Loucy (cell line): ENCODE measurements around the gene ZNF735.
"Not testable (repeated sequence)": the region's sequence is repeated elsewhere in the genome, so short reads cannot be mapped to it uniquely, and the experiment has no call there.

Source experiments
- EZH2phosphoT487 ChIP-seq: fragments of 200-600 bp; IDR thresholded peaks from 2 replicates; pipeline ENCODE4 v1.6.1; 2018; ENCODE audit warnings: antibody characterized with exemption, mild to moderate bottlenecking, moderate library complexity, borderline replicate concordance
- TF ChIP-seq, protein P1 (sequence below): fragments of 200-600 bp; sonication (generic); conservative IDR thresholded peaks from 2 replicates; pipeline ENCODE4 v1.5.1; 2014; ENCODE audit warnings: mild to moderate bottlenecking, antibody characterized with exemption, low read length

DNA sequence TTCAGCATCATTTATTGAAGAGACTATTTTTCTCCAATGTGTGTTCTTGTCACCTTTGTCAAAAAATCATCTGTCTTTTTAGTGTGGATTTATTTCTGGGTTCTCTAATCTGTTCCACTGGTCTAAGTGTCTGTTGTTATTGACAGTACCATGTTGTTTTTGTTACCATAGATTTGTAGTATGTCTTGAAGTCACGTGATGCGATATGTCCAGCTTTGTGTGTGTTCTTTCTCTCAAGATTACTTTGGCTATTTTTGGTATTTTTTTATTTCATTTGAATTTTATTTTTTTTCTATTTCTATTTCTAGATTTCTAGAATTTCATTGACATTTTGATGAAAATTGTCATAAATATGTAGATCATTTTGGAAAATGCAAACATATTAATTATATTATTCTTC, 36.0 kb upstream of the ZNF735 start:
- TF ChIP-seq, protein P1, sequence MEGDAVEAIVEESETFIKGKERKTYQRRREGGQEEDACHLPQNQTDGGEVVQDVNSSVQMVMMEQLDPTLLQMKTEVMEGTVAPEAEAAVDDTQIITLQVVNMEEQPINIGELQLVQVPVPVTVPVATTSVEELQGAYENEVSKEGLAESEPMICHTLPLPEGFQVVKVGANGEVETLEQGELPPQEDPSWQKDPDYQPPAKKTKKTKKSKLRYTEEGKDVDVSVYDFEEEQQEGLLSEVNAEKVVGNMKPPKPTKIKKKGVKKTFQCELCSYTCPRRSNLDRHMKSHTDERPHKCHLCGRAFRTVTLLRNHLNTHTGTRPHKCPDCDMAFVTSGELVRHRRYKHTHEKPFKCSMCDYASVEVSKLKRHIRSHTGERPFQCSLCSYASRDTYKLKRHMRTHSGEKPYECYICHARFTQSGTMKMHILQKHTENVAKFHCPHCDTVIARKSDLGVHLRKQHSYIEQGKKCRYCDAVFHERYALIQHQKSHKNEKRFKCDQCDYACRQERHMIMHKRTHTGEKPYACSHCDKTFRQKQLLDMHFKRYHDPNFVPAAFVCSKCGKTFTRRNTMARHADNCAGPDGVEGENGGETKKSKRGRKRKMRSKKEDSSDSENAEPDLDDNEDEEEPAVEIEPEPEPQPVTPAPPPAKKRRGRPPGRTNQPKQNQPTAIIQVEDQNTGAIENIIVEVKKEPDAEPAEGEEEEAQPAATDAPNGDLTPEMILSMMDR, result not testable (repeated sequence)
- TF ChIP-seq EZH2phosphoT487, result not testable (repeated sequence)
